T-helper 2 cell (primary cell): ENCODE results near the gene LIPH.
"Not testable (repeated sequence)": the region's sequence is repeated elsewhere in the genome, so short reads cannot be mapped to it uniquely, and the experiment has no call there.

ENCODE experiments used
- DNase-seq, 5 experiments: peaks; one replicate each; pipeline versions ENCODE4 v3.0.0 to v3.0.0-alpha.2; 2012 to 2022

Gene LIPH

GRCh38 chr3:185484296-185484695, 68.1 kb downstream of the LIPH start:
- no peak for DNase-seq

GRCh38 chr3:185479373-185479945, 72.9 kb downstream of the LIPH start:
- DNase-seq = no peak

- DNase-seq = no peak
These were observed 75.1 kb downstream of the LIPH start for GRCh38 chr3:185477316-185477715.

- not testable (repeated sequence) for DNase-seq
These were observed 77.5 kb downstream of the LIPH start for GRCh38 chr3:185474922-185475321.

GRCh38 chr3:185473290-185473815, 79.0 kb downstream of the LIPH start:
- DNase-seq = no peak

- no peak for DNase-seq
These were observed 82.1 kb downstream of the LIPH start for GRCh38 chr3:185470323-185470722.

GRCh38 chr3:185469542-185469941, 82.8 kb downstream of the LIPH start:
- no peak for DNase-seq

GRCh38 chr3:185466123-185466522, 86.3 kb downstream of the LIPH start:
- not testable (repeated sequence) for DNase-seq

GRCh38 chr3:185465471-185465870, 86.9 kb downstream of the LIPH start:
- no peak for DNase-seq

- no peak for DNase-seq
These were observed 91.6 kb downstream of the LIPH start for GRCh38 chr3:185460719-185461350.

GRCh38 chr3:185460309-185460708, 92.1 kb downstream of the LIPH start:
- no peak for DNase-seq

GRCh38 chr3:185457376-185457775, 95.0 kb downstream of the LIPH start:
- no peak for DNase-seq
